ENCODE results near the gene AADACL4. TPM values are rescaled to one million over a fixed set of nuclear protein-coding genes. Genes with fewer than 3 reads are reported as not detected.

AADACL4 gene
- total and polyA plus RNA-seq, 2 donors (not counting 1 experiment from before 2014, with no cell fraction given), result not detected

DNA sequence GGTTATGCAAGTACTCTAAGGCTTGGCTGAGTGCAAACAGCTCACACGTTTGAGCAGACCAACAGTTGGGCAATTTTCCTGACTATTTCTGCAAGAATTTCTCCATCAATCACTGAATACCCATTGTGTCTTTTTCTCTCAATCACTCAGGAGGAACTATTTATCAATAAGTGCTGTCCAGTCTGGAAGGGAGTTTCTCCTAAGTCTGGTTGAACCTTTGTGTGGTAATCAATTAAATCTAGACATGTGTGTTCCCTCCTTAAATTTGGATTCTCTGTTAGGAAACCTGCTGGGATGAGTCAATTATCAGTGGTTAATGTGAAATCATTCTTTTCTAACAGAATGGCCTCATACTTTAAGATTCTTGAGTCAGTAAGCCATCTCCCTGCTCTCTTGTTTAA lies 65.2 kb downstream of the AADACL4 start:
- H3K27me3 ChIP-seq (replicated peaks in 1 of 4; ENCODE audit: control extremely low read depth in 1 of 4, control insufficient read depth in 3 of 4, insufficient read depth in 4 of 4, low read length in 3 of 4), result peaks cover 0 to 4% (median 0%) of the 10 kb centered on the region in 4 experiments
- H3K9ac ChIP-seq (ENCODE audit: low read length), result no peak overlapping the region
- Mint-ChIP-seq H3K27ac (no peak overlapping the region), H3K4me3 (no peak overlapping the region), H3K27me3 (peaks cover 45% of the 10 kb centered on the region), H3K4me1 (no peaks in the 10 kb centered on the region), H3K9me3 (ENCODE audit: insufficient read depth) (peaks cover 4% of the 10 kb centered on the region)
- intact Hi-C loops (cut with micrococcal nuclease), result no loop called here
- ChIA-PET POLR2A (no interaction called here), CTCF (no interaction called here)
- no peak overlapping the region for H3K27ac ChIP-seq (ENCODE audit: low read length in 2 of 2)
- 40% methylated on average over 1 of the region's 1 CpG for WGBS (ENCODE audit: insufficient coverage)
- no peak overlapping the region for H2AFZ ChIP-seq (ENCODE audit: insufficient read depth, low read depth, low read length, poor library complexity, severe bottlenecking)
- TF ChIP-seq EZH2 (IDR thresholded peaks at IDR 0.05; ENCODE audit: borderline replicate concordance, insufficient read depth, low read depth, low read length, poor library complexity, severe bottlenecking), result no peak
- TF ChIP-seq, protein P1, sequence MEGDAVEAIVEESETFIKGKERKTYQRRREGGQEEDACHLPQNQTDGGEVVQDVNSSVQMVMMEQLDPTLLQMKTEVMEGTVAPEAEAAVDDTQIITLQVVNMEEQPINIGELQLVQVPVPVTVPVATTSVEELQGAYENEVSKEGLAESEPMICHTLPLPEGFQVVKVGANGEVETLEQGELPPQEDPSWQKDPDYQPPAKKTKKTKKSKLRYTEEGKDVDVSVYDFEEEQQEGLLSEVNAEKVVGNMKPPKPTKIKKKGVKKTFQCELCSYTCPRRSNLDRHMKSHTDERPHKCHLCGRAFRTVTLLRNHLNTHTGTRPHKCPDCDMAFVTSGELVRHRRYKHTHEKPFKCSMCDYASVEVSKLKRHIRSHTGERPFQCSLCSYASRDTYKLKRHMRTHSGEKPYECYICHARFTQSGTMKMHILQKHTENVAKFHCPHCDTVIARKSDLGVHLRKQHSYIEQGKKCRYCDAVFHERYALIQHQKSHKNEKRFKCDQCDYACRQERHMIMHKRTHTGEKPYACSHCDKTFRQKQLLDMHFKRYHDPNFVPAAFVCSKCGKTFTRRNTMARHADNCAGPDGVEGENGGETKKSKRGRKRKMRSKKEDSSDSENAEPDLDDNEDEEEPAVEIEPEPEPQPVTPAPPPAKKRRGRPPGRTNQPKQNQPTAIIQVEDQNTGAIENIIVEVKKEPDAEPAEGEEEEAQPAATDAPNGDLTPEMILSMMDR (IDR thresholded peaks at IDR 0.05), result no peak
- no peaks in the 10 kb centered on the region for H4K20me1 ChIP-seq (ENCODE audit: control insufficient read depth, insufficient read depth, low read length, poor library complexity, severe bottlenecking)
- no peak overlapping the region for H3K4me3 ChIP-seq (ENCODE audit: control extremely low read depth in 1 of 5, extremely low read depth in 1 of 5, insufficient read depth in 1 of 5, low read depth in 2 of 5, low read length in 4 of 5)
- H3K4me2 ChIP-seq (replicated peaks; ENCODE audit: low read depth, low read length, poor library complexity, severe bottlenecking), result no peak overlapping the region
- no peak for DNase-seq
- H3K79me2 ChIP-seq (ENCODE audit: control insufficient read depth, insufficient read depth, low read length), result no peaks in the 10 kb centered on the region
- H3K9me3 ChIP-seq (ENCODE audit: control extremely low read depth in 1 of 3, control insufficient read depth in 2 of 3, insufficient read depth in 1 of 3, low read length in 2 of 3), result peaks cover 0 to under 1% (median 0%) of the 10 kb centered on the region in 3 donors
- no peak for ATAC-seq (ENCODE audit: low read depth)
- no peaks in the 10 kb centered on the region for H3K36me3 ChIP-seq (replicated peaks in 1 of 2; ENCODE audit: control extremely low read depth in 1 of 2, control insufficient read depth in 1 of 2, extremely low read depth in 1 of 2, insufficient read depth in 2 of 2, low read length in 1 of 2)
- H3K4me1 ChIP-seq (ENCODE audit: control insufficient read depth in 2 of 2, insufficient read depth in 2 of 2, low read length in 2 of 2), result no peaks in the 10 kb centered on the region

DNA sequence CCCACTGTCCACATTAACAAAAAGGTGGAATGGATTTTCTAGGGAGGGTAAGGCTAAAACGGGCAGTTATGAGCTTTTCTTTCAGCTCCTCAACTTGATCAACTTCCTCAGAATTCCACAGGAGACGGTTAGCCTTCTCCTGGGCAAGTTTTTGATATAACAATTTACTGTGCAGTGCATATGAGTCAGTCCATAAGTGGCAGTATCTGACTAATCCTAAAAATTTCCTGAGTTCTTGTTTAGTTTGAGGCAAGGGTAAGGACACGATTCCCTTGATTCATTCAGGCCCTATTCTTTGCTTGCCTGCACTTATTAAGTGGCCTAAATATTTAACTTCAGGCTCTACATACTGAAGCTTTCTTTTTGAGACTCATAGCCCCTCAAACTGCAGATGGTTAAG lies 65.8 kb downstream of the AADACL4 start:
- Histone ChIP-seq H3K27me3 (replicated peaks in 1 of 4; ENCODE audit: control extremely low read depth in 1 of 4, control insufficient read depth in 3 of 4, insufficient read depth in 4 of 4, low read length in 3 of 4) (peaks cover 0 to 4% (median 0%) of the 10 kb centered on the region in 4 experiments), H3K79me2 (ENCODE audit: control insufficient read depth, insufficient read depth, low read length) (no peaks in the 10 kb centered on the region), H3K4me3 (ENCODE audit: control extremely low read depth in 1 of 5, extremely low read depth in 1 of 5, insufficient read depth in 1 of 5, low read depth in 2 of 5, low read length in 4 of 5) (no peak overlapping the region), H3K27ac (ENCODE audit: low read length in 2 of 2) (no peak overlapping the region), H3K9me3 (ENCODE audit: control extremely low read depth in 1 of 3, control insufficient read depth in 2 of 3, insufficient read depth in 1 of 3, low read length in 2 of 3) (no peaks in the 10 kb centered on the region), H3K4me1 (ENCODE audit: control insufficient read depth in 2 of 2, insufficient read depth in 2 of 2, low read length in 2 of 2) (no peaks in the 10 kb centered on the region), H3K36me3 (replicated peaks in 1 of 2; ENCODE audit: control extremely low read depth in 1 of 2, control insufficient read depth in 1 of 2, extremely low read depth in 1 of 2, insufficient read depth in 2 of 2, low read length in 1 of 2) (no peaks in the 10 kb centered on the region), H3K9ac (ENCODE audit: low read length) (no peak overlapping the region), H3K4me2 (replicated peaks; ENCODE audit: low read depth, low read length, poor library complexity, severe bottlenecking) (no peak overlapping the region), H2AFZ (ENCODE audit: insufficient read depth, low read depth, low read length, poor library complexity, severe bottlenecking) (no peak overlapping the region), H4K20me1 (ENCODE audit: control insufficient read depth, insufficient read depth, low read length, poor library complexity, severe bottlenecking) (no peaks in the 10 kb centered on the region)
- Mint-ChIP-seq H3K27me3 (peaks cover 45% of the 10 kb centered on the region), H3K27ac (no peak overlapping the region), H3K4me1 (no peaks in the 10 kb centered on the region), H3K9me3 (ENCODE audit: insufficient read depth) (peaks cover 4% of the 10 kb centered on the region), H3K4me3 (no peak overlapping the region)
- intact Hi-C loops (cut with micrococcal nuclease), result no loop called here
- ChIA-PET POLR2A (no interaction called here), CTCF (no interaction called here)
- TF ChIP-seq, protein P1 (IDR thresholded peaks at IDR 0.05), result no peak
- TF ChIP-seq EZH2 (IDR thresholded peaks at IDR 0.05; ENCODE audit: borderline replicate concordance, insufficient read depth, low read depth, low read length, poor library complexity, severe bottlenecking), result no peak
- DNase-seq, result no peak
- WGBS (ENCODE audit: insufficient coverage), result no CpG with 5 or more reads among the region's 3 CpGs
- ATAC-seq (ENCODE audit: low read depth), result no peak

Measured in B cell (primary cell).